Activated T-helper 17 cell treated with anti-CD3 and anti-CD28 coated beads, Interleukin-2, amount 50 U/mL, for 72 hours (primary cell): ENCODE results near the gene ALDH16A1. TPM values are rescaled to one million over a fixed set of nuclear protein-coding genes. Genes with fewer than 3 reads are reported as not detected.

Source experiments
- ATAC-seq: fragments of 150-1000 bp; cut with Tn5 transposase; replicated peaks from 2 replicates; pipeline ENCODE4 v1.10.0; 2021; ENCODE audit warnings: mild to moderate bottlenecking, moderate library complexity
- H3K27ac Mint-ChIP-seq: one replicate; pipeline ENCODE4 v1.8.0; 2022; ENCODE audit warnings: mixed read lengths
- H3K27me3 Mint-ChIP-seq: one replicate; pipeline ENCODE4 v1.8.0; 2022; ENCODE audit warnings: mixed read lengths
- H3K36me3 Mint-ChIP-seq: one replicate; pipeline ENCODE4 v1.8.0; 2022; ENCODE audit warnings: low read depth, mild to moderate bottlenecking, mixed read lengths
- H3K4me1 Mint-ChIP-seq: one replicate; pipeline ENCODE4 v1.8.0; 2022; ENCODE audit warnings: mixed read lengths
- H3K4me3 Mint-ChIP-seq: one replicate; pipeline ENCODE4 v1.8.0; 2022; ENCODE audit warnings: mild to moderate bottlenecking, mixed read lengths
- H3K9me3 Mint-ChIP-seq: one replicate; pipeline ENCODE4 v1.8.0; 2022; ENCODE audit warnings: mixed read lengths
- total RNA-seq, 2 donors: library from RNA; stranded (reverse); gene quantifications; one replicate each; pipeline ENCODE4 v1.2.3, GENCODE V29; 2022

The ALDH16A1 gene
- total RNA-seq, 2 donors from 2014 or later: 15.5 to 39.1 TPM

GRCh38 chr19:49489601-49490167 lies 36.7 kb downstream of the ALDH16A1 start:
- Mint-ChIP-seq H3K9me3 (no peaks in the 10 kb centered on the region), H3K4me1 (peaks cover 3% of the 10 kb centered on the region), H3K36me3 (peaks cover 80% of the 10 kb centered on the region), H3K27me3 (no peaks in the 10 kb centered on the region), H3K27ac (peak overlapping the region; percentile 99), H3K4me3 (peak overlapping the region; percentile 98)
- peak; percentile 28 for ATAC-seq

DNA sequence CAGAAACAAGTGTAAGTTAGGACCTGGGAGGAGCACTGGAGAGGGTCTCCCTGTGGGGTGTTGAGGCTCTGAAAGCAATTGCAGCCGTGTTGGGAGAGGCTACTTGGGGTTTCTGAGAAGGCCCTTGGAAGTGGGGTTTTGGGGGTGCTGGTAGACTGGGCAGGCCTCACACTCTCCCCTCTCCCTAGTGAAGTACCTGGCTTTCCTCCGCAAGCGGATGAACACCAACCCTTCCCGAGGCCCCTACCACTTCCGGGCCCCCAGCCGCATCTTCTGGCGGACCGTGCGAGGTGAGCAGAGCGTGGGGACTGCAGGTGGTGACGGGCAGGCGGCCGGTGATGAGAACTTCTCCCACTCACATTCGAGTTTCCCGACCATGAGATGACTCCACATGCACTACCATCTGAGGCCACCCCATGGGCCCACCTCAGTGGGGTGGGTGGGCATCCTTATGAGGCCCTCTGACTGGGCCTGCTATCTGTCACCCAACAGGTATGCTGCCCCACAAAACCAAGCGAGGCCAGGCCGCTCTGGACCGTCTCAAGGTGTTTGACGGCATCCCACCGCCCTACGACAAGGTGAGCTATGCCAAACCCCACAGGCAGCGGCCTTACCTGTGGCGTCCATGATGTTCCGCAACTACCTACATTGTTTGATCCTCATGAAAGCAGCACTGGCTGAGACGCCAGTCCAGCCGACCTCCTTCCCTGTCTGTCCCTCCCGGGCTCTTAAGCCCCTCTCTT lies 37.4 kb downstream of the ALDH16A1 start:
- peak overlapping the region; percentile 99 for H3K27ac Mint-ChIP-seq
- peak overlapping the region; percentile 98 for H3K4me3 Mint-ChIP-seq
- no peaks in the 10 kb centered on the region for H3K9me3 Mint-ChIP-seq
- ATAC-seq: no peak
- peaks cover 3% of the 10 kb centered on the region for H3K4me1 Mint-ChIP-seq
- no peaks in the 10 kb centered on the region for H3K27me3 Mint-ChIP-seq
- H3K36me3 Mint-ChIP-seq: peaks cover 74% of the 10 kb centered on the region

DNA sequence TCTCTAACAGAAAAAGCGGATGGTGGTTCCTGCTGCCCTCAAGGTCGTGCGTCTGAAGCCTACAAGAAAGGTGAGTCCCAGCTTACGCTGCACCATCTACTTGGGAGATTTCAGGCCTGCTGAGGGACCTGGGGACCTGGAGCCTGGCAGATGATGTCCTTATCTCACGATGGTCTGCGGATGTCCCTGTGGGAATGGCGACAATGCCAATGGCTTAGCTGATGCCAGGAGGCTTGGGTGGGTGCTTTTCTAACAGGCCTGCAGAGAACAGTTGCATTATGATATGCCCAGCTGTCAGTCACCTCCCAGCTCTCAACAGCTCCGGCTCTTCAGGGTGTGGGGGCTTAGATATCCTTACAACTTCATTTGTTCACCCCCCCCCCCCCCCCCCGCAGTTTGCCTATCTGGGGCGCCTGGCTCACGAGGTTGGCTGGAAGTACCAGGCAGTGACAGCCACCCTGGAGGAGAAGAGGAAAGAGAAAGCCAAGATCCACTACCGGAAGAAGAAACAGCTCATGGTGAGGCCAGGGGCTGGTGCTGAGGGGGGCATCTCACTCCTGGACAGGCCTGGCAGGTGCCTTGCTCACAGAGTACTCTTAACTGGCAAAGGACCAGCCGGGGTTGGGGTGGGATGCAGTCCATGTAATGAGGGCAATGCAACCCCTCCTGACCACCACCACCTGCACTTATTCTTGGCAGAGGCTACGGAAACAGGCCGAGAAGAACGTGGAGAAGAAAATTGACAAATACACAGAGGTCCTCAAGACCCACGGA lies 38.2 kb downstream of the ALDH16A1 start:
- peaks cover 71% of the 10 kb centered on the region for H3K36me3 Mint-ChIP-seq
- H3K27me3 Mint-ChIP-seq: no peaks in the 10 kb centered on the region
- no peaks in the 10 kb centered on the region for H3K9me3 Mint-ChIP-seq
- peak overlapping the region; percentile 99 for H3K27ac Mint-ChIP-seq
- H3K4me3 Mint-ChIP-seq: peak overlapping the region; percentile 98
- no peak for ATAC-seq
- peaks cover 3% of the 10 kb centered on the region for H3K4me1 Mint-ChIP-seq

DNA sequence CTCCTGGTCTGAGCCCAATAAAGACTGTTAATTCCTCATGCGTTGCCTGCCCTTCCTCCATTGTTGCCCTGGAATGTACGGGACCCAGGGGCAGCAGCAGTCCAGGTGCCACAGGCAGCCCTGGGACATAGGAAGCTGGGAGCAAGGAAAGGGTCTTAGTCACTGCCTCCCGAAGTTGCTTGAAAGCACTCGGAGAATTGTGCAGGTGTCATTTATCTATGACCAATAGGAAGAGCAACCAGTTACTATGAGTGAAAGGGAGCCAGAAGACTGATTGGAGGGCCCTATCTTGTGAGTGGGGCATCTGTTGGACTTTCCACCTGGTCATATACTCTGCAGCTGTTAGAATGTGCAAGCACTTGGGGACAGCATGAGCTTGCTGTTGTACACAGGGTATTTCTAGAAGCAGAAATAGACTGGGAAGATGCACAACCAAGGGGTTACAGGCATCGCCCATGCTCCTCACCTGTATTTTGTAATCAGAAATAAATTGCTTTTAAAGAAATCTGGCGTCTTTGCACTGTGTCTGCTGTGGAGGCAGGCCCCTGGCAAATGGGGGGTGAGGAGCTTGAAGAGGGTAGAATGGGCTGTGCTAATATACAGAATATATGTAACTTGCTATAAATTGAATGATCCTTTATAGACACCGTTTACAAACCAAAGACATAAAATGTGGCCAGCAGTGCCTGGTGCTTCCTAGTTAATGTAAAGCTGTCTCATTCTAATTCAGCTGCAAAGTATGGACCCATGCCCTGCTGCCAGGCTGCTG lies 39.0 kb downstream of the ALDH16A1 start:
- H3K9me3 Mint-ChIP-seq: no peaks in the 10 kb centered on the region
- peak overlapping the region; percentile 98 for H3K4me3 Mint-ChIP-seq
- H3K27me3 Mint-ChIP-seq: no peaks in the 10 kb centered on the region

DNA sequence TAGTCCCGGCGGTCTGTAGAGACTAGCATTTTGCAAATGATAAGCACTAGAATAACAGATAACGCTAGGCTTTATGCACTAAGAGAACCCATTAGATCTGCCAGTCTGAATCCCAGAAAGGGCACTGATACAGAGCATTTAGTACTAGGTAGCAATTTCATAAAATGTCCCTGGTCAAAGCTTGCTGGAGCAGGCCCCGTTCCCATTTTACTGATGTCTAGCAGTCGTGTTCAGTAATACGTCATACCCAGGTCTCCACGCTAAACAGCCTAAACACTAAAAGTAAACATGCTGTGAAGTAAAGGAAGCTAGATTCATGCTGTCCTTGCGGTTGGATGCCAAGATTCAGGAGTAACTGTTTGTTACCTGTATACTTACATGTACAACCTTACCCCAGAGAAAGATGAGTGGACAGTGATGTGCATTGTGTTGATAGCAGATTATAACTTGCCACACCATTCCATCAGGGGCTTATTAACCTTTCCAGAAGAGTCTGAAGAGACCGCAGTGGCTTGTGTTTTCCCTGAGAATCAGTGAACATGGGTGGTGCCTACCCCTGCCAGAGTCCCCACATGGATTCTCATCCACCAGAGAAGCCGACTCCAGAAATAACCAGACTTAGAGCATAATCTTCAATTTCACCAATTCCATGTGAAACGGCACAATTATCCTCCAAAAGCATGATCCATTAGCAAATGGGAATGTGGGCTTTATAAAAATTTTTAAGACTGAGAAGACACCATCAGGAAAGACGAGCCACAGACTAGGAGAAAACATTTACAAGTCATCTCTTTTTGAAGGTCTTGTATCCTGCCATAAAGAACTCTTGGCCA lies 39.8 kb downstream of the ALDH16A1 start:
- H3K27ac Mint-ChIP-seq: peak overlapping the region; percentile 84
- ATAC-seq: no peak
- peak overlapping the region; percentile 98 for H3K4me3 Mint-ChIP-seq
- H3K9me3 Mint-ChIP-seq: no peaks in the 10 kb centered on the region
- H3K27me3 Mint-ChIP-seq: no peaks in the 10 kb centered on the region
- H3K36me3 Mint-ChIP-seq: peaks cover 76% of the 10 kb centered on the region
- no peaks in the 10 kb centered on the region for H3K4me1 Mint-ChIP-seq

More for the DNA sequence above, 39.0 kb downstream of the ALDH16A1 start:
- Mint-ChIP-seq H3K27ac (peak overlapping the region; percentile 84), H3K36me3 (peaks cover 76% of the 10 kb centered on the region), H3K4me1 (peaks cover 3% of the 10 kb centered on the region)
- no peak for ATAC-seq

- ATAC-seq: no peak
- Mint-ChIP-seq H3K36me3 (peaks cover 71% of the 10 kb centered on the region), H3K9me3 (no peaks in the 10 kb centered on the region), H3K4me1 (peaks cover 11% of the 10 kb centered on the region), H3K27me3 (no peaks in the 10 kb centered on the region), H3K27ac (peak overlapping the region; percentile 92), H3K4me3 (peak overlapping the region; percentile 91)
These were observed 43.6 kb downstream of the ALDH16A1 start for GRCh38 chr19:49496574-49497008.

DNA sequence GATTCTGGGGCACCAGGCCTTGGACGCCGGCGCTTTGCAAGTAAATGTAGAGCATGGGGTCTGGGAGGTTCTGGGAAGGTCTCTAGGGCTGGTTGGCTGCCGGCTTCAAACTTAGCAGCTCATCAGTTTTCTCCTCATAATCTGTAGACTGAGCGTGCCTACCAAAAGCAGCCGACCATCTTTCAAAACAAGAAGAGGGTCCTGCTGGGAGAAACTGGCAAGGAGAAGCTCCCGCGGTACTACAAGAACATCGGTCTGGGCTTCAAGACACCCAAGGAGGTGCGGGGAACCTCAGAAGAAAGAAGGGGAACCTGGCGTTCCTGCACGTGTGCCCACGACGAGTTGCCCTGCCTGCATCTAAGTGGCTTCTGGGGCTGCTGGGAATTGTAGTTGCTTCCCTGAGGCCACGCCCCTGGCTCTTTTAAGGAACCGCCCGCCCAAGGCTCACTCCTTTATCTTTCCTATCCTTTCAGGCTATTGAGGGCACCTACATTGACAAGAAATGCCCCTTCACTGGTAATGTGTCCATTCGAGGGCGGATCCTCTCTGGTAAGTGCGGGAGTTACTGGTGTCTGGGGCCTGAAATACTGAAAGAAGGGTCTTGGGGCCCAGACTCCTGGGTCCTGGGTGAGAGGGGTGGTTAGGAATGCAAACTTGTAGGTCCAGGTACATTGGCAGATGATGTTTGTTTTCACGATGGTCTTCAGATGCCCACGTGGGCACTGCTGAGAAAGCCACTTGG lies 44.2 kb downstream of the ALDH16A1 start:
- H3K4me1 Mint-ChIP-seq: peaks cover 11% of the 10 kb centered on the region
- no peak for ATAC-seq
- H3K36me3 Mint-ChIP-seq: peaks cover 65% of the 10 kb centered on the region
- H3K4me3 Mint-ChIP-seq: peak overlapping the region; percentile 91
- no peaks in the 10 kb centered on the region for H3K27me3 Mint-ChIP-seq
- H3K27ac Mint-ChIP-seq: peak overlapping the region; percentile 92
- H3K9me3 Mint-ChIP-seq: no peaks in the 10 kb centered on the region

GRCh38 chr19:49497789-49498103 lies 44.7 kb downstream of the ALDH16A1 start:
- H3K9me3 Mint-ChIP-seq: no peaks in the 10 kb centered on the region
- H3K4me3 Mint-ChIP-seq: peak overlapping the region; percentile 91
- H3K36me3 Mint-ChIP-seq: peaks cover 59% of the 10 kb centered on the region
- H3K27me3 Mint-ChIP-seq: no peaks in the 10 kb centered on the region
- H3K27ac Mint-ChIP-seq: peak overlapping the region; percentile 92
- H3K4me1 Mint-ChIP-seq: peaks cover 11% of the 10 kb centered on the region
- ATAC-seq: no peak

GRCh38 chr19:49498475-49498874 lies 45.5 kb downstream of the ALDH16A1 start:
- Mint-ChIP-seq H3K27ac (peak overlapping the region; percentile 92), H3K4me3 (peak overlapping the region; percentile 91), H3K36me3 (peaks cover 53% of the 10 kb centered on the region), H3K4me1 (peaks cover 11% of the 10 kb centered on the region), H3K27me3 (no peaks in the 10 kb centered on the region), H3K9me3 (no peaks in the 10 kb centered on the region)
- ATAC-seq: no peak

DNA sequence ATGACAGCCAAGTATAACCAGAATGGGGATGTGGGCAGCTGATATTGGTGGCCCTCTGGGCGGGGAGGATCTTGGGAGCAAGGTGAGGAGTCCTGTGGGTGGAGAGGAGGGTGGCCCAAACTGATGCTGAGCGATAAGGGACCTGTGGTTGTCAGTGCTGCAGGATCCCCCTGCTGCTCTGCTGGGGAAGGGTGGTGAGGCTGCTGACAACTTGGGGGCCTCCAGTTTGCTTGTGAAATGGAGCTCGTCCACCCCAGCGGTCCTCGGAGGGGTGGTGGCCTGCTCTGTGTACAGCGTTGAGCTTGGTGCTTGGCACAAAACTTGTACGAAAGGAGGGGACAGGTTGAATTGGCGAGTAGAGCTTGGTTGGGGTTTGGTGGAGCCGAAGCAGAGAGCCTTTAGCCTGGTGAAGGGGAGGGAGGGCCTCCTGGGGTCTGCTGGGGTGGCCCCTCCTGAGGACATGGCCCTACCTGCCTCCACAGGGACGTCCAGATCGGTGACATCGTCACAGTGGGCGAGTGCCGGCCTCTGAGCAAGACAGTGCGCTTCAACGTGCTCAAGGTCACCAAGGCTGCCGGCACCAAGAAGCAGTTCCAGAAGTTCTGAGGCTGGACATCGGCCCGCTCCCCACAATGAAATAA lies 46.1 kb downstream of the ALDH16A1 start:
- Mint-ChIP-seq H3K4me1 (peaks cover 11% of the 10 kb centered on the region), H3K4me3 (peak overlapping the region; percentile 91), H3K27ac (peak overlapping the region; percentile 92), H3K27me3 (no peaks in the 10 kb centered on the region), H3K9me3 (no peaks in the 10 kb centered on the region), H3K36me3 (peaks cover 53% of the 10 kb centered on the region)
- ATAC-seq: no peak

GRCh38 chr19:49502866-49503581 lies 50.0 kb downstream of the ALDH16A1 start:
- ATAC-seq: peak; percentile 32
- Mint-ChIP-seq H3K27ac (peak overlapping the region; percentile 76), H3K27me3 (no peaks in the 10 kb centered on the region), H3K4me3 (peak overlapping the region; percentile 21), H3K4me1 (peaks cover 11% of the 10 kb centered on the region), H3K36me3 (peaks cover 30% of the 10 kb centered on the region), H3K9me3 (no peaks in the 10 kb centered on the region)

- Mint-ChIP-seq H3K36me3 (peaks cover 25% of the 10 kb centered on the region), H3K9me3 (no peaks in the 10 kb centered on the region), H3K27ac (no peak overlapping the region), H3K27me3 (no peaks in the 10 kb centered on the region), H3K4me3 (no peak overlapping the region), H3K4me1 (peaks cover 11% of the 10 kb centered on the region)
- ATAC-seq: no peak
These were observed 50.5 kb downstream of the ALDH16A1 start for GRCh38 chr19:49503582-49503962.
